ENCODE measurements around the gene TLCD5.

DNA sequence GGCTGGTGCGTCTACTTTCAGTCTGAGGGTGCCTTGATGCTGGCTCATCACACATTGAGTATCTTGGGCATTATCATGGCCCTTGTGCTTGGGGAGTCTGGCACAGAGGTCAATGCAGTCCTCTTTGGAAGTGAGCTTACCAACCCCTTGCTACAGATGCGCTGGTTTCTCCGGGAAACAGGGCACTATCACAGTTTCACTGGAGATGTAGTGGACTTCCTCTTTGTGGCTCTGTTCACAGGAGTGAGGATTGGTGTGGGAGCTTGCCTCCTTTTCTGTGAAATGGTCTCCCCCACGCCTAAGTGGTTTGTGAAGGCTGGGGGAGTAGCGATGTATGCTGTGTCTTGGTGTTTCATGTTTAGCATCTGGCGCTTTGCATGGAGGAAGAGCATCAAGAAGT is 4.9 kb downstream of the TLCD5 start:
- TF ChIP-seq POLR2A (IDR thresholded peaks at IDR 0.05), result no peak
- TF ChIP-seq, protein P1, sequence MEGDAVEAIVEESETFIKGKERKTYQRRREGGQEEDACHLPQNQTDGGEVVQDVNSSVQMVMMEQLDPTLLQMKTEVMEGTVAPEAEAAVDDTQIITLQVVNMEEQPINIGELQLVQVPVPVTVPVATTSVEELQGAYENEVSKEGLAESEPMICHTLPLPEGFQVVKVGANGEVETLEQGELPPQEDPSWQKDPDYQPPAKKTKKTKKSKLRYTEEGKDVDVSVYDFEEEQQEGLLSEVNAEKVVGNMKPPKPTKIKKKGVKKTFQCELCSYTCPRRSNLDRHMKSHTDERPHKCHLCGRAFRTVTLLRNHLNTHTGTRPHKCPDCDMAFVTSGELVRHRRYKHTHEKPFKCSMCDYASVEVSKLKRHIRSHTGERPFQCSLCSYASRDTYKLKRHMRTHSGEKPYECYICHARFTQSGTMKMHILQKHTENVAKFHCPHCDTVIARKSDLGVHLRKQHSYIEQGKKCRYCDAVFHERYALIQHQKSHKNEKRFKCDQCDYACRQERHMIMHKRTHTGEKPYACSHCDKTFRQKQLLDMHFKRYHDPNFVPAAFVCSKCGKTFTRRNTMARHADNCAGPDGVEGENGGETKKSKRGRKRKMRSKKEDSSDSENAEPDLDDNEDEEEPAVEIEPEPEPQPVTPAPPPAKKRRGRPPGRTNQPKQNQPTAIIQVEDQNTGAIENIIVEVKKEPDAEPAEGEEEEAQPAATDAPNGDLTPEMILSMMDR (IDR thresholded peaks at IDR 0.05), result no peak
